GM18861 (cell line): Measurements from ENCODE around the gene SLC28A3.

Experiments
- ATAC-seq: cut with Tn5 transposase; IDR thresholded peaks from one replicate; pipeline ENCODE4 v1.9.1; 2021; ENCODE audit not compliant: unreplicated experiment

SLC28A3 gene

DNA sequence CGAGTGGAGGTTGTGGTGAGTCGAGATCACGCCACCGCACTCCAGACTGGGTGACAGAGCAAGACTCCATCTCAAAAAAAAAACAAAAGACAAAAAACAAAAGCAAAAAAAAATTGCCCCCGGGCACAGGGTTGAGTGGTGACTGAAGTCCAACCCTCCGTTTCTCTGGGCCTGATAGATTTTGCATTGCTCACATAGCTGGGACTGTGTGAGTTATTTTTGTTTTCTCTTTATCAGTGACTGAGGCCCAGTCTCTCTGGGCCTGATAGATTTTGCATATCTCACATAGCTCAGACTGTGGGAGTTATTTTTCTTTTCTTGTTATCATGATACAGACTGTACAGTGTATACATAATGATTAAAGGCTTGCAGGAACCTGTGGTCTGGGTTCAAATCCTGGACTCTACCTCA is 2.6 kb upstream of the SLC28A3 start:
- ATAC-seq = no peak

DNA sequence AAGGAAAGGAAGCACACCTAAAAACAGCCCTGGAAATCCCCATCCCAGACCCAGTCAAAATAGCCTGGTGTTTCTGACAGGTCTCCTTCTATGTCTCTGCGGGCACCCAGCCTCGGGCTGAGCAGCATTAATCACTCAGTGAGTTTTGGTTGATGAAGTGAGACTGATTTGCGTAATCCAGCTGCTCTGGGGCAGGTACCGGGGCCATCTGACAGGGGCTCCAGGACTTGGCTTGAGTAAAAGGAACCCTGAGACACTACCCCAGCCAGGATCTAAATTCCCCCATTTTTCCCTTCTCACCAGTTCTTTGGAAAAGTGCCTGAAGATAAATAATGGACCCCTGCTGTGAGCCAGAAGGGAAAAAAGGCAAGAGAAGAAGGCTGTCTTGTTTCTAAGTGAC is 596 bp downstream of the SLC28A3 start:
- no peak for ATAC-seq

DNA sequence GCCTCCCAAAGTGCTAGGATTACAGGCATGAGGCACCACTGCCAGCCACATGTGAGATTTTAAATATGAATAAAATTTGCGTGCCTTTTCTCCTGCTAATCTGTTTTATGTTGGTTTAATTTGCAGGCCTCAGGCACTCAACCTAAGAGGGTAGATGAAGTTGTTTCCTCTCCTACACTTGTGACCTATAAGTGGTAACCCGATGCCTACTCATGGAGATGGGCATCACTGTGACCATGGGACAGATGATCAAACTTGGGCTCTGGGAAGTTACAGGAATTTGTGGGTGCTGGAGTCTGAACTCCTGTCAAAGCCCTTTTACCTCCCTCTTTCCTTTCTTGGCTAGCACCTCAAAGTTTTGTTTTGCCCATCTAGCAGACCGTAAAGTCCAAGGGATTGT is 1.1 kb downstream of the SLC28A3 start:
- no peak for ATAC-seq

DNA sequence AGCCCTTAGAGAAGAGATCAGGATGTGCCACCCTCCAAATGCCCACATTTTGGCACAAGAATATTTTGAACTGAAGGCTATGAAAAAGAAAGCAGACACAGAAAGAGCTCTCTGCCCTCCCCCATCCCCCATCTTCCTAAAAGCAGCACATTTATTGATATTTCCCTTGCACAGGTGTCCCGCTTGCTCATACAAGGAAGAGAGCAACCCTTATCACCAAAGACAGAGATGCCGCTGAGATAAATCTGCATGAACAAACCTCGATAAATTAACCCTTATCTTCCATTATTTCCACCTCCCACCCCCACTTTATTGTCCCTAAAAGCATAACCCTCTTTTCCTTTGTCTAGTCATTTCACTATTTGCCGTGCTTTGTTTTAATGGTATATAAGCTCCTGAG is 1.8 kb downstream of the SLC28A3 start:
- ATAC-seq = no peak

DNA sequence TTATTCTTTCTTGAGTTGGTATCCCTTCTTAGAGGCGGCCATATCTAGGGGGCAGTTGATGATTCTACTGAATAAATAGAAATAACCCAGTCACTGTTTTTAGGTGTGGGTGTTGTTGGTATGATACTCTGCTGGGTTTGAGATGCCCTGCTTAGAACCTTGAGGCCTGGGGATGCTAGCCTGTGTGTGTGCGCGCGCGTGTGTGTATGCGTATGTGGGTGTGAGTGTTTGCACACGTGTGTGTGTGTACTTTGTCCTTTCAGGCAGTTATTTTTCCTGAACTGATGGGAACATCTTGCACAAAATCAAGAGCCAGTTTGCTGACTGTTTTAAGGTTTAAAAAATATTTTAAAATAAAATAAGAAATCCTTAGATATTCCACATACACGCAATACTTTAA is 3.3 kb downstream of the SLC28A3 start:
- no peak for ATAC-seq

DNA sequence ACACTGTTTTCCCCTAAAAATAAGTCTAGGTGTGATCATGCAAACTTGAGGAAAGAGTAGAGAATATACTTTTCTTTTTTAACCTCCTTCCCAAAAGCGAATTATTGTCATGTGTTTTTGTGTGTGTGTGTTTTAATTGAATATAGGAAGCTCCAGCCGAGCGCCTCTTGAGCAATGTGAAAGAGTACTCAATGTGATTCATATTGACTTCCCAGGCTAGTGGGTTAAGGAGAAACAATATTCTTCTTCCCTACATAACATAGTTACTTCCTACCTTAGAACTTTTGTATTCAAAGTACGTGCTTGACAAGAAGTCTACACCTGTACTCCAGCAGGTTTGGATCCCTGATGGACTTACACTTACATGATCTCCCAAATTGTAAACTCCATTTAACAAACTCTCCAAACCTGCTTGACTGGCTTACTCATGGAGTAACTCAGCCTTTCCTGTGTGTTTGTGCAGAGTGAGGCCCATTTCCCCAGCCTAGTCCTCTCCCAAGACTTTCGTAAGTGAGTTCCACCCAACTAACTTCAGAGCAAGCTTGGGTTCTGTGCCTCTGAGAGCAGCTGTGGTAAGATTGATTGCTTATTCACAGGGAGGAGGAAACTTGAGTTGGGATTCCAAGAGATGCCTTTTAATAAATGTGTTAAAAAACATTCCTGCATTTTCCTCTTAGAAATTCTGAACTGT is 9.3 kb downstream of the SLC28A3 start:
- ATAC-seq = no peak

DNA sequence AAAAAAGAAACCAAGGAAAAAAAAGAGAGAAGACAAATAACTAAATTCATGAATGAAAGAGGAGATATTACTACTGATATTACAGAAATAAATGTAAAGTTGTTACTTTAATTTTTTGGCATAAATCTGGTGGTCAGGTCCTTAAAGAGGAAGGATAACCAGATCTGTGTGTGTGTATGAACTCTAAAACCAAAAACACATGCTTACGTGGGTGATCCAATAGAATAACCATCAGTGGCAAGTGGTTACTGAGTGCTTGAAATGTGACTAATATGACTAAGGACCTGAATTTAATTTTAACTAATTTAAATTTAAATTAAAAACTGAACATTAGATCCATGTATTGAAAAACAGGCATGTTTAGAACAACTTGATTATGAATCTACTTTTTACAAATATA is 10.3 kb downstream of the SLC28A3 start:
- no peak for ATAC-seq

DNA sequence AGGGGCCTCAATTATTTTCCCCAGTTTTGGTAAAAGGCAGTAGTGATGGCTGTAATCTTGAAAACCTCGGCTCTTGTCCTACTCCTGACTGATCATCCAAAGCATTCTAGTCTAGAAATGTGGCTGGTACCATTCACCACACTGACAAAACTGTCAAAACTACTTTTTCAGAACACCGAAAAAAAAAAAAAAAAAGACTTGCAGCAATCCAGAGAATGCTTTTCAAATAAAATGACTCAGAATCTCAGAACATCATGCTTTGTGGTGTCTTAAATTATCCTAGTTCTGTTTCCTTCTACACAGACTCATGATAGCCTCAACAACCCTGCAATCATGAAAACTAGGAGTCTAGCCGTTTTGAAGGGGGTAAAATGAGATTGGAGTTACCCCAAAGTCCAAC is 13.4 kb downstream of the SLC28A3 start:
- no peak for ATAC-seq

DNA sequence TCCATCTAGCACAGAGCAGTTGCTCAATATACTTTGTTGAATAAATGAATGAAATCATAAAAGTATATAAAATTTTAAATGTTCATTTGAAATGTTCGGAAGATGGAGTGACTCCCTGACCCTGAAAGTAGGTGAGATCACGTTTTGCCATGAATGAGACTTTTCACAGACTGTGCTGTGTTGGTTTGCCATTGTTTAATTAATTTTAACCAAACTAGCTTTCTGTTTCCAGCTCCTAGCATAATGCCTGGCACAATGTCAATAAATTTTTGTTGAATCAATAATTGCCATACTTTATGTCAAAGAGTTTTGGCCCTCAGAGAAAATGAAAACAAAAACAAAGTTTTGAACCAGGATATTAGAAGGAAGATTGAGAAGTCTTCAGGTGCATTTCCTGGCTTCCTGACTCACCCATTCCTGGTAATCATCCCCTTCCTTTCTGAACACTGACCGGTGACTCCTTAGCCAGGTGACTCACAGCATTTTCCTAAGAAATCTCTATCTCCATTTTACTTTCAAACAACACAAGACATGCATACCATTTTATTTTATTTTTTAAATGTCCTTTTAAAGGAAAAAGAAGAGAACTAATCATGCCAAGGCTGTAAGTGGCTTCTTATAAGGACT is 15.1 kb downstream of the SLC28A3 start:
- no peak for ATAC-seq

DNA sequence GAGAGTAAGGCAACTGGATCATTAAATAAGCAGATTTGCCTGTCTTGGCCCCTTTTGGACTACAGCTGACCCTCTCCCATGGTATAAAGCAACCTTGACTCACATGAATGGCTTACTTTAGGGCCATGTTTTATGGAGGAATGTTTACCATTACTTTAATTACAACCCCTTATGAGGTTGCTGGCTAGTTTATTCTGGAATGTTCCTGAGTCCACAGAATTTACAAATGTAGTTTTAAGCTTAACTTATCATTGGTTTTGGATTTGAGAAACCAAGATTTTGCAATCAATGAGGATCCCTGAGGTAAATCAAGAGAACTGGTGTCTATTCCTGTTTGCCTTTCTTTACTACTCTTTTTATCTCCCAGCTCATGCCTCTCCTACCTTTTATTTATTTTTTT is 15.7 kb downstream of the SLC28A3 start:
- no peak for ATAC-seq

DNA sequence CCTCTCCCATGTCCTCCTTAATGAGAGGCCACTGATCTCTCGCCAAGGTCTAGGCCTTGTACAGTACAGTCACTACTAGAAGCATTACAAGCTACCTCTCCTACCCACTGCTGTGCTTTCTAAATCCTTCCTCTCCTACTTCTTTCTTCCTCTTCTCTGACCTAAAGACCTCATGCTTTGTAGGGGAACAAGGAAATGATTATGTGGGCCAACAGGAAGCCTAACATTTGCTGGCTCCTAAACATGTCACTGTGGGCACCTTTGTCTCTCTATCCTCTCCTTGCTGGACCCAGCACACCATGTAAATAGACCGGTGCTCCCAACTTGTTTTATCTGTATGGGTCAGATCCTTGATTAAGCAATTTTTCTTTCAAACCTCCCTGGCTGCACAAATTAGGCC is 16.7 kb downstream of the SLC28A3 start:
- no peak for ATAC-seq

DNA sequence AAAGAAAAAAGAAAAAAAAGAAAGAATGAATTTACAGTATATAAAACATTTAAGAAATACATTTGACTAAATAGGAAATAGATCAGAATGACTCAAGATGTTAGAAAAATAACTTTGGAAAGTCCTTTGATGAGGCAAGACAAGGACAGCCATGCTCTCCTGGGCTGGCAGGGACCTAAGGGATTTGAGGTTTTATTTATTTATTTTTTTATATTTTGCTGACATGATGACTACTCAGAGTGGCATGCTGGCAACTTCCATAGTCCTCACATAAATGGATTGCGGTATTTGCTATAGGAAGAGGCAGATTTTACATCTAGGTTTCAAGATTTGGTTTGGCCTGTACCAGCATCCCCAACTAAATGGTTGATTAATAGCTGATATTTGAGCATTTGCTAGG is 17.7 kb downstream of the SLC28A3 start:
- no peak for ATAC-seq

DNA sequence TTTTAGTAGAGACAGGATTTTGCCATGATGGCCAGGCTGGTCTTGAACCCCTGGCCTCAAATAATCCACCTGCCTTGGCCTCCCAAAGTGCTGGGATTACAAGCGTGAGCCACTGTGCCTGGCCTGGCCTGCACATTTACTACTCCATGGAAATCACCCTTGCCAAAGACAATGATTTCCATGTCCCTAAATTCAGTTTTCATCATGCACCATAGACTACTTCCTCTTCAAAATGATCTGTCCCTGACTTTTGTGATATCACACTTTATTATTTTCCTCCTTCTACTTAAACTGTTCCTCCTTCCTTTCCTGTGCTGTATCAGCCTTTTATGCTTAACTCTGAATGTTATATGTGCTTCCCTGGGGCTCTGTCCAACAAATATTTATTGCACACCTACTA is 20.3 kb downstream of the SLC28A3 start:
- ATAC-seq = no peak

DNA sequence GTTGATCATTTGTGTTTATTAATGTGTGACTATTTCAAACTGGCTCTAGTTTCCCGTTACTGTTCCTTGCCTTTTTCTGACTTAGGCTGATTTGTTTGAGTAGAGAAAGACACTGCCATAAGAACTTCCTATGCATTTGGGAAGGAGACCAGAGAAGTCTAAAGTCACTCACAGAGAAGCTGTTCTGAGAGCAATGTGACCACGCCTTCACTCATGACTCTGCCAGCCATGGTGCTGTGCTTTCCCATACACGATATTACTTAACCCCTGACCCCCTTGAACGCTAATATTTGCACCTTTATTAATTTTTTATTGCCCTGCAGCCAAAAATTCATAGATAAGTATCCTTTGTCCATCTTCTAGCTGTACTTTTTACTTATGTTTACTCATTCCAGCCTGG is 20.9 kb downstream of the SLC28A3 start:
- no peak for ATAC-seq

DNA sequence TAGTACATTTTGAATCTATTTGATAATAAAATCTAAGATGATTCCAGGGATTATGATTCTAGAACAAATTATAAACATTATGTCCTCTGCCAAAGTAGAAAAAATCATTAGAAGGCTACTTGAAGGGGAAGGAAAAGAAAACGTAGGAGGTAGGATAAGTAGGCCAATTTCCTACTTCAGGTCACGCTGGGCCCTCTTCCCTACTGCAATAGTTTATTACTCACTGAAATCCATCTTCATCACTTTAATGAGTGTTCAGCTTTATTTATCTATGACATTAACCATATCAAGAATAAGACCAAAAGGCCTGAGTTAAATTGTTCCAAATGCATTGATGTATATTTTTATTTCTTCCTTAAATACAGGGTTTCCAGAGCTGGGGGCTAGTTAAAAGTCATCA is 21.6 kb downstream of the SLC28A3 start:
- ATAC-seq = no peak

DNA sequence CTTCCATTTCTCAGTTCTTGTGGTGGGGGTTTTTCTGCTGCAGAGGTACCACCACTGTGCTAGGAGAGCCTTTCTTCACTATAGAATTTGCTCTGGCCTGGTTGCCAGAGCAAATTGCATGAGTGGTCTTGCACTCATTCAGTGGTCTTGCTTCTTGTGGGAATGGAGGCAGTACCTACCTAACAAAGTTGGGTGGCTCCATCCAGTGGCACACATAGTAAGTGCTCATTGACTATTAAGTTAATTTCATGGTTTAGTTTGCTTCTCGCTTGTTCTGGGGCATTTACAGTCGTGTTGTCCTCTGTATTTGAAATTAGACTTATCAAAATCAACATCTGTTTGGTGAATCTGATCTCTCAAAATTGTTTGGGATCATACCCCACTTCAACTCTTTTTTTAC is 23.0 kb downstream of the SLC28A3 start:
- ATAC-seq = no peak

DNA sequence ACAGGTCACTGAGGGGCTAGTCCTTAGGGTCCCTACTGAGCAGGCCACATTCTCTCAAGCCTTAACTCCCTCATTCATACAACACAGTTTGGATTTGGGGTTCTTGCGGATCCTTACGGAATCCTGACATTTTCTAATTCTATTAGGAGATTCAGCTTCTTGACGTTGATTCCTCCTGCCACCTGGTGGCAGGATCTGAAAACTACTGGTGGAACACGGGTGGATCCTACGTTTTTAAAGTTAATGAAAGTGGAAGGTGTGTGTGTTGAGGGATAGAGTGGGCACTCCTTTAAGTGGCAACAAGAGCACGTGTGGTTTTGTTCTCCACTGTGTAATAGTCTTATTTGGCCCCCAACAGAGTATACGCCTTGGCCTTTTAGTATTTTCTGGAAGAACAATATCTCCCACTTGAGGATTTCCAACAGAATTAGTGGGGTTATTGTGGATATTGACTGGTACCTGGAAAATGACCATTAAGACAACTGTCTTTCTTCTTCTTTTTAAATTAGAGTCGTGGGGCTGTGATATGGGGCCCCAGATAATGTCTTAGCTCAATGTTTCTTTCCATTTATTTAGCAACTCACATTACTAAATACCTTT is 25.2 kb downstream of the SLC28A3 start:
- ATAC-seq = no peak

DNA sequence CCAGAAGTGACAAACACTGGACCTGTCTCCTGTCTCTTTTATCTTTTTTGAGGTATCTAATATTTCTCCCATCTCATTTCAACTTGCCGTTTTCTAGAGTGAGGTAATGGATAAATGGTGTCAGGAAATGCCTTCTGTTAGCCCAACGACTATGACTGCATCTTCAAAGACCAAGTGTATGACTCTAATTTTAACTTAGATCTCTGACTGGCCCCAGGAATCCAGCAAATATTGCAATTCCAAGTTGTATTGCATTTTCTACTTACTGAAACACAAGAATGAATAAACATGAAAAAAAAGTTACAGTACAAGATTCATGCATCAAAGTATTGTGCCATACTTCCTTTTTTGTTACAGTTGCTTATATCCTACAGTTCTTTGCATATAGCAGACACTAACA is 26.3 kb downstream of the SLC28A3 start:
- ATAC-seq = no peak

DNA sequence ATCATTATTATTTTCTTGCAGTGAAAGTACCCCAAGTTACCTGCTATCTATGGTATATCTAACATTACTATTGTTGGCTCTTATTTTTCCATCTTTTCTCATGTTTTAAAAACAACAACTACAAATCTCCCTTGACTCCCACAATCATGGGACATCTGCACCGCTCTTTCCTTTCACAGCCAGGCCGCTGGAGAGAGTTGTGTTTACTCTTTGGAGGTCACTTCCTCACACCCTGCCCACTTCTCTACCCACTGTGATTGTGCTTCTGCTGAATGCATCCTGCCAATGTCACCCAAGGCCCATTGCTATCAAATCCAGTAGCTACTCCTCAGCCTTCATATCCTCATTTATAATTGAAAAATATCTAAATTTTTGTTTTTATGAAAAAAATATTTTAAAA is 29.7 kb downstream of the SLC28A3 start:
- ATAC-seq = no peak

DNA sequence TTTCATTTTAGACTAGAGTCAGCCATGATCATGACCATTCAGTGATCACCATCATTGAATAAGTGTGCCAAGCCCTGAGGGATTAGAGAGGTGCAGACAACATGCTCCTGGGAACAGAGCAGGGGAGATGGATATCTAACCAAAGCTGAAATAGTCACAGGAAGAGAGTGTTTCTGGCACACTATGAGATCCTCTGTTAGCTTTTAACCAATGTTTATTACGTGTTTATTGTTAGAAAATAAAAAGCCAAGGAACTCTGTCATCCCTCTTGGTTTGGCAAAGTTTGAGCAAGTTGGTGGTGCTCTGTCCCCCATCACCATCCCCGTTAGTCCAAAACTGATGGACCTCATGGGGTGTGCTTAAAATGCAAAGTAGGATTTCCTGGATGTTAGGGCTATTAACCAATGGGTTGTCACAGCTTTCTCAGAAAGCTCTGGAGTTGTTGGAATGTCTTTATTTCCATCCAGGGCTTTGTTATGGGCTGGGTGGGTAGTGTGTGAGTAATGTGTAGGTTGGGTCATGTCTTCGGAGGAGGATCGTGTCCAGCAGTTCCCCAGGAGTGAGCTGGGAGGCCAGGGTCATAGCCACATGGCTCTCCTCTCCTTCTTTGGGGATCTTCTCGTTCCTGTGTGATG is 34.9 kb downstream of the SLC28A3 start:
- no peak for ATAC-seq

DNA sequence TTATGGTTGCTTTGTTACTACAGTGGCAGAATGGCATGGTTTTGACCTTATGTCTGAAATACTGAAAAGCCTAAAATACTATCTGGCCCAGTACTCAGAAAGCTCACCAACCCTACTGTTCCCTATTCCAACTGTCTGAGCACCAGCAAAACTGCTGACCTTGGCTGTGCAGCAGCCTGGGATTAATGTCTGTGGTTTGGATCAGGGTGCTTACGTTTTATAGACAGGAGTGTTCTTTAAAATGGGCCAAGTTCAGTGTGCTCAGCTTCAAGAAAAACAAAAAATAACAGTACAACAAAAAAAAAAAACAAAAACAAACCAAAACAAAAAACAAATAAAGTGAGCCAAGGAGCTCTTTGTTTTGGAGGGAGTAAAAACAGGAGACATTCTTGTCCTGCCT is 36.4 kb downstream of the SLC28A3 start:
- ATAC-seq = no peak

DNA sequence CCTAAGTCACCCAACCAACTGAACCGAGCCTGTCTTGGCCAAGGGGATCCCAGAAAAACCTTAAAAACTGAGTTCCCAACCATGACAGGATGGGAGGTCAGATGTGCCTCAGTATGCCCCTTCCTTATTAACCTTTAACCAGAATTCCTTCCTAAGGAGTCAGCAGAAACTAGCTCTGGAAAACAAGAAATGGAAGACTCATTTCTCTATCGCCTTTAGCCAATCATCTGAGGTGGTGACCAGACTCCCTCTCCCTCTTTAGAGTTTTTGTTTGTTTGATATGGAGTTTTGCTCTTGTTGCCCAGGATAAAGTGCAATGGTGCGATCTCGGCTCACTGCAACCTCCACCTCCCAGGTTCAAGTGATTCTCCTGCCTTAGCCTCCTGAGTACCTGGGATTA is 37.5 kb downstream of the SLC28A3 start:
- ATAC-seq = no peak
